Measurements from ENCODE around the gene LUC7L. TPM values are rescaled to one million over a fixed set of nuclear protein-coding genes. Genes with fewer than 3 reads are reported as not detected.

Gene LUC7L
- total and polyA plus RNA-seq, 2 of the 8 experiments (the other 6 are each of a cell fraction or from before 2014, with no cell fraction given) = 49.7 to 129 TPM

DNA sequence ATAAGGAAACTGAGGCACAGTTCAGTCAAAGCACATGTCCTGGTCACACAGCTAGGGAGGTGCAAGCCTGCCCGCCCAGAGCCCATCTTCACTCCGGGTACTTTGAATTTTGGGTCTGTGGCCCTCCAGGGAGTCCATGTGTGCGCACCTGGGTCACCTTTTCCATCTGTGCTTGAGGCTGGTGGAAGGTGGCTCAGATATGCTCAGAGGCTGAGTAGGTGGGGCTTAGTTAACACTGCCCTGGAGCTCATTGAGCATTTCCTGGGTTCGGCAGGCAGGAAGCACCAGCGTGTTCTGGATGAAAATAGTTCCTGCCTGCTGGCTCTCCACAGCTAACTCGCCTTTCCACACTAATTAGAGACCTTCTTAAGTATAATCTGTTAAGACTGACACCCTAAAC lies 24.6 kb upstream of the LUC7L start:
- Histone ChIP-seq H3K4me1 (replicated peaks in 1 of 4; ENCODE audit: control insufficient read depth in 3 of 4, insufficient read depth in 4 of 4, low read length in 3 of 4) (no peaks in the 10 kb centered on the region), H3K27me3 (replicated peaks in 1 of 4; ENCODE audit: control insufficient read depth in 3 of 4, extremely low read depth in 1 of 4, insufficient read depth in 3 of 4, low read length in 3 of 4) (no peaks in the 10 kb centered on the region), H2BK120ac (replicated peaks; ENCODE audit: low read depth, low read length) (no peak overlapping the region), H3K9me3 (ENCODE audit: insufficient read depth in 2 of 2, low read depth in 1 of 2, low read length in 1 of 2) (no peaks in the 10 kb centered on the region), H3K23ac (ENCODE audit: insufficient read length) (no peak overlapping the region), H4K8ac (ENCODE audit: extremely low read depth, insufficient read depth, low read length) (no peak overlapping the region), H3K9ac (replicated peaks in 1 of 4; ENCODE audit: extremely low read depth in 1 of 4, low read depth in 3 of 4, low read length in 3 of 4) (no peak overlapping the region; a peak in 1 of 7 replicates), H3K56ac (replicated peaks; ENCODE audit: insufficient read length, low read depth, low read length) (no peak overlapping the region), H3K79me1 (ENCODE audit: low read depth, low read length) (no peaks in the 10 kb centered on the region; the same call in none of the 2 replicates), H3K4me3 (ENCODE audit: extremely low read depth in 1 of 4, insufficient read depth in 2 of 4, low read depth in 3 of 4, low read length in 4 of 4) (no peak overlapping the region), H2BK15ac (ENCODE audit: low read length) (no peak overlapping the region), H3K23me2 (ENCODE audit: low read depth, low read length) (no peaks in the 10 kb centered on the region), H3K4me2 (ENCODE audit: insufficient read depth in 1 of 2, low read depth in 2 of 2, low read length in 2 of 2) (no peak overlapping the region), H3K79me2 (ENCODE audit: control insufficient read depth in 1 of 2, insufficient read depth in 2 of 2, low read length in 2 of 2) (no peaks in the 10 kb centered on the region), H3K36me3 (ENCODE audit: control insufficient read depth in 2 of 4, insufficient read depth in 4 of 4, low read length in 3 of 4) (peaks cover 0 to 14% (median 3%) of the 10 kb centered on the region in 4 experiments; a peak in 4 of 8 replicates), H3K18ac (ENCODE audit: extremely low read depth, low read length) (no peak overlapping the region), H4K5ac (ENCODE audit: insufficient read length, low read depth, low read length) (no peak overlapping the region), H4K91ac (replicated peaks; ENCODE audit: insufficient read length, low read length) (no peak overlapping the region), H3K14ac (ENCODE audit: insufficient read length) (no peak overlapping the region), H3K4ac (replicated peaks; ENCODE audit: insufficient read length, low read depth, low read length) (no peak overlapping the region), H2BK12ac (ENCODE audit: low read depth, low read length) (no peak overlapping the region), H2BK5ac (ENCODE audit: low read depth, low read length) (no peak overlapping the region), H3K27ac (ENCODE audit: low read depth, low read length) (no peak overlapping the region), H2AFZ (ENCODE audit: low read length) (no peak overlapping the region), H2BK20ac (ENCODE audit: low read length) (no peak overlapping the region), H4K20me1 (replicated peaks in 1 of 2; ENCODE audit: control insufficient read depth in 1 of 2, insufficient read depth in 2 of 2, low read length in 2 of 2) (peaks cover 2 to 6% of the 10 kb centered on the region in 2 experiments), H2AK5ac (ENCODE audit: low read depth, low read length) (no peak overlapping the region)
- FAIRE-seq = no peak
- POLR2A ChIA-PET (ENCODE audit: partially characterized antibody) = interaction anchor here (2.1 to 2.3 kb wide), 2 partner anchors 16 to 25 kb away, joined by 5 to 6 read pairs; partner anchors contain the start of gene LUC7L
- CTCF ChIA-PET (ENCODE audit: partially characterized antibody) = interaction anchor here (0.9 to 1.4 kb wide), 4 partner anchors 9 to 72 kb away, joined by 3 to 4 read pairs (median 3); no protein-coding TSS in a partner anchor
- WGBS, 2 experiments (ENCODE audit: extremely low coverage in 1 of 2, insufficient coverage in 1 of 2, insufficient read length in 1 of 2, insufficient replicate concordance in 2 of 2, low coverage in 1 of 2, low lambda C conversion rate in 2 of 2, missing lambda C conversion rate in 1 of 2) = 93% methylated on average over 6 of the region's 6 CpGs; no CpG with 5 or more reads in 1 of the 2 experiments
- no peak for TF ChIP-seq CHD1 (IDR thresholded peaks at IDR 0.05; ENCODE audit: low read depth, low read length)
- TF ChIP-seq, protein P1, sequence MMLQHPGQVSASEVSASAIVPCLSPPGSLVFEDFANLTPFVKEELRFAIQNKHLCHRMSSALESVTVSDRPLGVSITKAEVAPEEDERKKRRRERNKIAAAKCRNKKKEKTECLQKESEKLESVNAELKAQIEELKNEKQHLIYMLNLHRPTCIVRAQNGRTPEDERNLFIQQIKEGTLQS (IDR thresholded peaks at IDR 0.05; ENCODE audit: insufficient read depth, low read depth, low read length) = no peak
- no peak for TF ChIP-seq MAFK (IDR thresholded peaks at IDR 0.05; ENCODE audit: low read depth, low read length)
- TF ChIP-seq RXRA (IDR thresholded peaks at IDR 0.05; ENCODE audit: insufficient read depth, low read depth, low read length) = no peak
- no peak for DNase-seq (ENCODE audit: low read depth in 1 of 2, low spot score in 2 of 2)
